H1 (cell line): Measurements from ENCODE around the gene STAU1. TPM values are rescaled to one million over a fixed set of nuclear protein-coding genes. Genes with fewer than 3 reads are reported as not detected.

Source experiments
- ATF2 ChIP-seq: IDR thresholded peaks from 2 replicates; pipeline ENCODE4 v1.6.1; 2012; ENCODE audit warnings: low read length, inconsistent platforms
- CHD1 ChIP-seq: IDR thresholded peaks from 2 replicates; pipeline ENCODE4 v1.6.1; 2012; ENCODE audit warnings: low read depth, low read length, improper control_type of control experiment
- KDM5A ChIP-seq: fragments of 200-600 bp; IDR thresholded peaks from 2 replicates; pipeline ENCODE4 v1.7.1; 2012; ENCODE audit warnings: mild to moderate bottlenecking, low read length, inconsistent platforms, mixed read lengths
- TEAD4 ChIP-seq: IDR thresholded peaks from 2 replicates; pipeline ENCODE4 v1.6.1; 2012; ENCODE audit warnings: low read depth, low read length, inconsistent platforms, mixed read lengths
- USF2 ChIP-seq: IDR thresholded peaks from 2 replicates; pipeline ENCODE4 v1.6.1; 2011; ENCODE audit warnings: low read length, improper control_type of control experiment
- polyA plus RNA-seq, 7 experiments: library from polyadenylated mRNA; depleted of rRNA in 3 of 7; stranded (reverse) in 5 of 7; unstranded in 2 of 7; fragments of >200 nt in 5 of 7; fragments of 200-250 nt in 2 of 7; gene quantifications; 1 replicate in 5 of 7; 2 replicates in 1 of 7; 4 replicates in 1 of 7; pipeline versions ENCODE4 v1.2.1 to v1.2.3, GENCODE V29; 2011 to 2013; ENCODE audit warnings: missing spikeins in 2 of 7, mixed read lengths in 2 of 7
- total RNA-seq: library from RNA; stranded (reverse); fragmentation: NEBNext Ultra II Directional; extraction: Animal tissue kit (Norgen Biotek cat#: 25700); gene quantifications from 2 replicates; pipeline ENCODE4 v1.2.1, GENCODE V29; 2021

Gene STAU1
- total and polyA plus RNA-seq, 2 of the 8 experiments (the other 6 are each of a cell fraction or from before 2014, with no cell fraction given) = 41.4 to 107 TPM

- TF ChIP-seq ATF2 (no peak), USF2 (no peak), TEAD4 (no peak), CHD1 (no peak), KDM5A (no peak)
These were observed 40.8 kb downstream of the STAU1 start (continued) for GRCh38 chr20:49147296-49147695.
